Glutamatergic neuron (in vitro differentiated cells): ENCODE results near the gene TMEM63A. TPM values are rescaled to one million over a fixed set of nuclear protein-coding genes. Genes with fewer than 3 reads are reported as not detected.
A peak's percentile ranks its signal among the peaks of the same experiment; 100 is the strongest.

Experiments
- DNase-seq: peaks from one replicate; pipeline ENCODE4 v3.0.0; 2022
- H3K27ac Mint-ChIP-seq: one replicate; pipeline ENCODE4 v1.8.0; 2020; ENCODE audit warnings: mild to moderate bottlenecking, mixed read lengths, inconsistent platforms; ENCODE audit not compliant: unreplicated experiment
- H3K27me3 Mint-ChIP-seq: one replicate; pipeline ENCODE4 v1.8.0; 2020; ENCODE audit warnings: mild to moderate bottlenecking, moderate library complexity, mixed read lengths, inconsistent platforms; ENCODE audit not compliant: unreplicated experiment
- H3K36me3 Mint-ChIP-seq: one replicate; pipeline ENCODE4 v1.8.0; 2020; ENCODE audit warnings: mild to moderate bottlenecking, mixed read lengths, inconsistent platforms; ENCODE audit not compliant: unreplicated experiment
- H3K4me1 Mint-ChIP-seq: one replicate; pipeline ENCODE4 v1.8.0; 2020; ENCODE audit warnings: mild to moderate bottlenecking, low read depth, mixed read lengths, inconsistent platforms; ENCODE audit not compliant: unreplicated experiment
- H3K4me3 Mint-ChIP-seq: one replicate; pipeline ENCODE4 v1.8.0; 2020; ENCODE audit warnings: mild to moderate bottlenecking, mixed read lengths, inconsistent platforms; ENCODE audit not compliant: unreplicated experiment
- H3K9me3 Mint-ChIP-seq: one replicate; pipeline ENCODE4 v1.8.0; 2020; ENCODE audit warnings: mild to moderate bottlenecking, moderate library complexity, mixed read lengths, inconsistent platforms; ENCODE audit not compliant: unreplicated experiment
- total RNA-seq: library from RNA; stranded (reverse); fragmentation: NEBNext Ultra II Directional; extraction: Animal tissue kit (Norgen Biotek cat#: 25700); gene quantifications from one replicate; pipeline ENCODE4 v1.2.1, GENCODE V29; 2021; ENCODE audit not compliant: unreplicated experiment
- TF ChIP-seq, protein P1 (sequence below): fragments of 200-600 bp; sonication (generic); IDR thresholded peaks from one replicate; pipeline ENCODE4 v1.5.0; 2021; ENCODE audit not compliant: partially characterized antibody, unreplicated experiment

TMEM63A gene
- total RNA-seq, 1 donor from 2014 or later = 1.1 TPM

DNA sequence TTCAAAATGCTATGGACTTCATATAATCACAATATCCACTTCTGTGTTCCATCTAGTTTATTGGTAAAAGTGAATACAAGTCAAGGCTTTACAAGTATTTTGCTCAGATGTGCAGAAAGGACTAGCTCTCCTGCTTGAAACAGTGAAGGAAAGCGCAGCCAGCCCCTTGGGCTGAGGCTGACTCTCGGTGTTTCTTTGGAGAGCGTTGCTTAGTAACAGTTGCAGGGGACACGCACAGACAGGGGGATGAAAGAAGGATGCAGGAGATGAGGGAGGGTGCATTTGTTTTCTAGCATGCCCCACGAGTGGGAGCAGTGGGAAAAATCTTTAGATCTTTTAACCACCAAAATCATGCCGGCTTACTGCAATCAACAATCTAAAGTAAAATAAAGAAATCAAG is 32.8 kb upstream of the TMEM63A start:
- TF ChIP-seq, protein P1, sequence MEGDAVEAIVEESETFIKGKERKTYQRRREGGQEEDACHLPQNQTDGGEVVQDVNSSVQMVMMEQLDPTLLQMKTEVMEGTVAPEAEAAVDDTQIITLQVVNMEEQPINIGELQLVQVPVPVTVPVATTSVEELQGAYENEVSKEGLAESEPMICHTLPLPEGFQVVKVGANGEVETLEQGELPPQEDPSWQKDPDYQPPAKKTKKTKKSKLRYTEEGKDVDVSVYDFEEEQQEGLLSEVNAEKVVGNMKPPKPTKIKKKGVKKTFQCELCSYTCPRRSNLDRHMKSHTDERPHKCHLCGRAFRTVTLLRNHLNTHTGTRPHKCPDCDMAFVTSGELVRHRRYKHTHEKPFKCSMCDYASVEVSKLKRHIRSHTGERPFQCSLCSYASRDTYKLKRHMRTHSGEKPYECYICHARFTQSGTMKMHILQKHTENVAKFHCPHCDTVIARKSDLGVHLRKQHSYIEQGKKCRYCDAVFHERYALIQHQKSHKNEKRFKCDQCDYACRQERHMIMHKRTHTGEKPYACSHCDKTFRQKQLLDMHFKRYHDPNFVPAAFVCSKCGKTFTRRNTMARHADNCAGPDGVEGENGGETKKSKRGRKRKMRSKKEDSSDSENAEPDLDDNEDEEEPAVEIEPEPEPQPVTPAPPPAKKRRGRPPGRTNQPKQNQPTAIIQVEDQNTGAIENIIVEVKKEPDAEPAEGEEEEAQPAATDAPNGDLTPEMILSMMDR = no peak
- no peaks in the 10 kb centered on the region for H3K27me3 Mint-ChIP-seq
- peaks cover 4% of the 10 kb centered on the region for H3K36me3 Mint-ChIP-seq
- peak overlapping the region; percentile 54 for H3K4me3 Mint-ChIP-seq
- DNase-seq = no peak
- H3K9me3 Mint-ChIP-seq = peaks cover 3% of the 10 kb centered on the region
- H3K27ac Mint-ChIP-seq = peak overlapping the region; percentile 57
- peaks cover 18% of the 10 kb centered on the region for H3K4me1 Mint-ChIP-seq

GRCh38 chr1:225914391-225914790 is 32.2 kb upstream of the TMEM63A start:
- Mint-ChIP-seq H3K27me3 (no peaks in the 10 kb centered on the region), H3K36me3 (peaks cover 4% of the 10 kb centered on the region), H3K4me3 (peak overlapping the region; percentile 54), H3K4me1 (peaks cover 18% of the 10 kb centered on the region), H3K27ac (no peak overlapping the region), H3K9me3 (peaks cover 3% of the 10 kb centered on the region)
- DNase-seq = no peak
- TF ChIP-seq, protein P1 = no peak

- TF ChIP-seq, protein P1 = peak; percentile 88
- H3K36me3 Mint-ChIP-seq = peaks cover 4% of the 10 kb centered on the region
- H3K27me3 Mint-ChIP-seq = peaks cover 3% of the 10 kb centered on the region
- peak; percentile 76 for DNase-seq
- H3K27ac Mint-ChIP-seq = no peak overlapping the region
- no peak overlapping the region for H3K4me3 Mint-ChIP-seq
- peaks cover 18% of the 10 kb centered on the region for H3K4me1 Mint-ChIP-seq
- H3K9me3 Mint-ChIP-seq = peaks cover 4% of the 10 kb centered on the region
These were observed 29.3 kb upstream of the TMEM63A start for GRCh38 chr1:225911191-225912130.

GRCh38 chr1:225909477-225909876 is 27.3 kb upstream of the TMEM63A start:
- peaks cover 2% of the 10 kb centered on the region for H3K4me1 Mint-ChIP-seq
- DNase-seq = no peak
- TF ChIP-seq, protein P1 = no peak
- H3K36me3 Mint-ChIP-seq = peaks cover 10% of the 10 kb centered on the region
- no peak overlapping the region for H3K27ac Mint-ChIP-seq
- H3K9me3 Mint-ChIP-seq = peaks cover 2% of the 10 kb centered on the region
- no peak overlapping the region for H3K4me3 Mint-ChIP-seq
- H3K27me3 Mint-ChIP-seq = peaks cover 3% of the 10 kb centered on the region

DNA sequence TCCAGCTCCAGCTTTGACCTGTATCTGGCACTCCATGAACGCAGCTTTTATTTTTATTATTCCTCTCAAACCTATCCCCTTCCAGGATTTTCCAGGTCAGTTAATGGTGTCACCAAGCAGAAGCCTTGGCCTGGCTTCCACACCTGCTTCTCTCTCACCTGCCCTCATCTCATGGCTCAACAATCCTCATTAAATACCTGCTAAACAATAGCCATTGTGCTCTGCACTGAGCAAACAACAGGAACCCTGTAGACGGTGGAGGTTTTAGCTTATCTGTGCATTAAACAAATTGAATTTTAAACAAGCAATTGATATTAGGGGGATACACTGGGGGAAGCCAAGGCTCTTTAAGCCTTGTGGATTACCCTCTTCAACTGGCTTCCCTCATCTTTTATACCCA is 26.6 kb upstream of the TMEM63A start:
- no peak overlapping the region for H3K27ac Mint-ChIP-seq
- peaks cover 3% of the 10 kb centered on the region for H3K27me3 Mint-ChIP-seq
- peaks cover 13% of the 10 kb centered on the region for H3K36me3 Mint-ChIP-seq
- H3K4me1 Mint-ChIP-seq = peaks cover 2% of the 10 kb centered on the region
- TF ChIP-seq, protein P1 = no peak
- no peak for DNase-seq
- no peak overlapping the region for H3K4me3 Mint-ChIP-seq
- H3K9me3 Mint-ChIP-seq = peaks cover 2% of the 10 kb centered on the region
